NB4 (cell line): Measurements from ENCODE around the gene SMIM26.

ENCODE experiments used
- DNase-seq: peaks from one replicate; pipeline ENCODE4 v3.0.0; 2010; ENCODE audit warnings: low read depth
- H3K4me3 ChIP-seq: one replicate; pipeline ENCODE4 v1.5.1; 2011; ENCODE audit warnings: mild to moderate bottlenecking, low read depth, low read length, moderate library complexity
- MAX ChIP-seq: IDR thresholded peaks from 2 replicates; pipeline ENCODE4 v1.6.1; 2011; ENCODE audit warnings: low read depth, low read length
- MYC ChIP-seq: IDR thresholded peaks from 2 replicates; pipeline ENCODE4 v1.6.1; 2011; ENCODE audit warnings: low read depth, low read length
- POLR2A ChIP-seq: IDR thresholded peaks from 2 replicates; pipeline ENCODE4 v1.6.1; 2011; ENCODE audit warnings: mild to moderate bottlenecking; ENCODE audit not compliant: insufficient read length; ENCODE audit errors: extremely low read depth
- TF ChIP-seq, protein P1 (sequence below): IDR thresholded peaks from one replicate; pipeline ENCODE4 v1.5.1; 2012; ENCODE audit warnings: low read depth, low read length

SMIM26 gene

GRCh38 chr20:18613553-18613952 is 46.3 kb downstream of the SMIM26 start:
- TF ChIP-seq MYC (no peak), POLR2A (no peak), MAX (no peak)
- TF ChIP-seq, protein P1, sequence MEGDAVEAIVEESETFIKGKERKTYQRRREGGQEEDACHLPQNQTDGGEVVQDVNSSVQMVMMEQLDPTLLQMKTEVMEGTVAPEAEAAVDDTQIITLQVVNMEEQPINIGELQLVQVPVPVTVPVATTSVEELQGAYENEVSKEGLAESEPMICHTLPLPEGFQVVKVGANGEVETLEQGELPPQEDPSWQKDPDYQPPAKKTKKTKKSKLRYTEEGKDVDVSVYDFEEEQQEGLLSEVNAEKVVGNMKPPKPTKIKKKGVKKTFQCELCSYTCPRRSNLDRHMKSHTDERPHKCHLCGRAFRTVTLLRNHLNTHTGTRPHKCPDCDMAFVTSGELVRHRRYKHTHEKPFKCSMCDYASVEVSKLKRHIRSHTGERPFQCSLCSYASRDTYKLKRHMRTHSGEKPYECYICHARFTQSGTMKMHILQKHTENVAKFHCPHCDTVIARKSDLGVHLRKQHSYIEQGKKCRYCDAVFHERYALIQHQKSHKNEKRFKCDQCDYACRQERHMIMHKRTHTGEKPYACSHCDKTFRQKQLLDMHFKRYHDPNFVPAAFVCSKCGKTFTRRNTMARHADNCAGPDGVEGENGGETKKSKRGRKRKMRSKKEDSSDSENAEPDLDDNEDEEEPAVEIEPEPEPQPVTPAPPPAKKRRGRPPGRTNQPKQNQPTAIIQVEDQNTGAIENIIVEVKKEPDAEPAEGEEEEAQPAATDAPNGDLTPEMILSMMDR, result no peak
- DNase-seq, result no peak
- no peak overlapping the region for H3K4me3 ChIP-seq

DNA sequence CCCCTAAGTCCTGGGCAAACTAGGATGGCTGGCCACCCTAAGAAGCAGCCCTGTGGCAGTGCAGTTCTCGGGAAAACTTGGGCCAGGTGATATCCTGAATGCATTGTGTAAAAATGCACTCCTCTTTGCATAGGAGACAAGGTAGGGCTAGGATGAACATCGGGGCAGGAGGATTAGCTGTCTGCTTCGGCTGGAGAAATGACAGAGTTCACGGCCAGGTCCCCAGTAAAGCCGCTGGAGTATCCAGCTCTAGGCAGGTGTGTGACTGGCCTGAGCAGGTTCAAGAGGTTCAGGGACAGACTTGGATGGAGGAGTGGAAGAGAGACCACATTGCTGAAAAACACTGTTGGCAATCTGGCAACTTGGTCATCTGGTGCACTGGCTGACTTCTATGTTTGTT is 47.0 kb downstream of the SMIM26 start:
- no peak for DNase-seq
- TF ChIP-seq MAX (no peak), POLR2A (no peak), MYC (no peak)
- TF ChIP-seq, protein P1, result no peak
- no peak overlapping the region for H3K4me3 ChIP-seq

GRCh38 chr20:18615020-18615650 is 47.9 kb downstream of the SMIM26 start:
- no peak for DNase-seq
- TF ChIP-seq MYC (no peak), POLR2A (no peak), MAX (no peak)
- TF ChIP-seq, protein P1, result no peak
- H3K4me3 ChIP-seq, result no peak overlapping the region
